GM21381 (cell line): ENCODE measurements around the gene CATSPER3.

Experiments
- ATAC-seq: cut with Tn5 transposase; IDR thresholded peaks from one replicate; pipeline ENCODE4 v1.9.1; 2021; ENCODE audit warnings: mild to moderate bottlenecking, moderate library complexity; ENCODE audit not compliant: unreplicated experiment

Gene CATSPER3

DNA sequence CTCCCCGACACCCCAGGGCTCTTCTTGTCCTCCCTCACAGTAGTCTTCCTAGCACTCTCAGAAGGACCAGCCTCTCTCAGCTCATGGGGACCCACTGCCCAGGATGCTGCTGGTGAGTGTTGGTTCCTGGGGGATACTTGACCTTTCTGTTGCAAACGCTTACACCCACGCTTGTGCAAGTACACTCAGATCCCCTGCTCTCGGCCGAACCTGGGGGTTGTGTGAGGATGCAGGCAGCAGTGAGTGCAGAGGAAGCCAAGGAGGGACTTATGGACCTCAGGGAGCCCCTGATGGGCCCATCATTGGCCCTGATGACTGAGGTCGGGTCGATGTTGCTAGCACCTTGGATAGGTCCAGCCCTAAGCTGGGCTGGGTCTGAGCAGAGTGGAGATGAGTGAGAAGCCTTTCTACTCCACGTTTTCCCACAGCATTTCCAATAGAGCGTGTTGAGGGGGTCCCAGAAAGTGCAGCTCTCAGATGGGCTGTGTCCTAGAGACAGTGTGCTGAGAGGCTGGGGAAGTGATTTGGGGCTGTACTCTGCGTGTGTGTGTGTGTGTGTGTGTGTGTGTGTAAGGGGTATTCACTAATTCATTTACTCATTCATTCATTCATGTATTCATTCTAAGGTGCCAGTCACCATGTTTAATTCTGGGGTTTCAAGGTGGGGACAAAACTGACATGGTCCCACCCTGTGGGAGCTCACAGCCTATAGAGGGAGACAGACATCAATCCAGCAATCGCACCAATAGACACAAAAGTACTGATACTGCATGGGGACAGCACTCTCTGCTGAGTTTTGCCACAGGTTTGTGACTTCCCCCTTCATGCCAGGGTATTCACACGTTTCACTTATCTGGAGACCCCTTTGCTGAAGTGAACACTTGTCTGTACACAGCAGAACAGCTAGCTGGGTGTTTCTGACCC is 91.6 kb downstream of the CATSPER3 start:
- ATAC-seq, result no peak

DNA sequence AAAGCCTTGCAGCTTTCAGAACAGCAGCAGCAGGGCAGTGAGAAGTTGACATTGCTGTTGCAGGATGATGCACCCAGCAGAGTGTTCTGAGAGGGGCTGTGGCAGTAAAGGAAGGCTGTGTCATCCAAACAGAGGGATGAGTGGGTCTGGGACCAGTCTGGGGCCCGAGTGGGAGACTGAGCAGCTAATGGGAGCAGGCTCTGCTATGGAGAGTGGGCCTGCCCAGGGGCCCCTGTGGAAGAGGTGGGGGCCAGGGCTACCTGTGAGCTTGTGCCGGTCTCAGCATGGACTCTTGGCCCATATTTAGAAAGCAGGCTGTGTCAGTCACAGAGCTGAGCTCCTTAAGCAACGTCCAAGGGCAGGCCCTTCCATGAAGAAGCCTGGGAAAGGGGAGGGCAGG is 92.3 kb downstream of the CATSPER3 start:
- no peak for ATAC-seq

DNA sequence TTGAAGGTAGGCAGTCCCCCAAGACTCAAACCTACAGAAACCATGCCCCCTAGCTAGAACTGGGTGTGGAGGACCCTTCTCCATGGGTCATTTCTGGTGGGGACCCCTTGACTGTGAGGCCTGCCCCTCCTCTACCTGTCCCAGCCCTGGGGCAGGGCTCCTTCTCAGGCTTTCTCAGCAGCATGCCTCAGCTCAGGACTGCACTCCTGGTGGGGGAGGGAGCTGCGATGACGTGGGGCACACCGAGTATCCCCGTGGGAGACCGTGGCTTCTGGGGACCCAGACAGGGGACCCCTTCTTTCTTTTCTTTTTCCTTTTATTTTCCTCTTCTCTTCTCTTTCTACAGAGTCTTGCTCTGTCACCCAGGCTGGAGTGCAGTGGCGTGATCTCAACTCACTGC is 93.3 kb downstream of the CATSPER3 start:
- no peak for ATAC-seq
